Stimulated activated CD8-positive, alpha-beta memory T cell treated with anti-CD3 and anti-CD28 coated beads, Interleukin-7, amount 100 ng/mL, for 48 hours (primary cell): ENCODE results near the gene ZFHX3.

Experiments used
- DNase-seq, 2 donors: peaks; one replicate each; pipeline ENCODE4 v3.0.0-alpha.2; 2020; ENCODE audit warnings: low read depth in 1 of 2; ENCODE audit errors: extremely low read depth in 1 of 2

The ZFHX3 gene

DNA sequence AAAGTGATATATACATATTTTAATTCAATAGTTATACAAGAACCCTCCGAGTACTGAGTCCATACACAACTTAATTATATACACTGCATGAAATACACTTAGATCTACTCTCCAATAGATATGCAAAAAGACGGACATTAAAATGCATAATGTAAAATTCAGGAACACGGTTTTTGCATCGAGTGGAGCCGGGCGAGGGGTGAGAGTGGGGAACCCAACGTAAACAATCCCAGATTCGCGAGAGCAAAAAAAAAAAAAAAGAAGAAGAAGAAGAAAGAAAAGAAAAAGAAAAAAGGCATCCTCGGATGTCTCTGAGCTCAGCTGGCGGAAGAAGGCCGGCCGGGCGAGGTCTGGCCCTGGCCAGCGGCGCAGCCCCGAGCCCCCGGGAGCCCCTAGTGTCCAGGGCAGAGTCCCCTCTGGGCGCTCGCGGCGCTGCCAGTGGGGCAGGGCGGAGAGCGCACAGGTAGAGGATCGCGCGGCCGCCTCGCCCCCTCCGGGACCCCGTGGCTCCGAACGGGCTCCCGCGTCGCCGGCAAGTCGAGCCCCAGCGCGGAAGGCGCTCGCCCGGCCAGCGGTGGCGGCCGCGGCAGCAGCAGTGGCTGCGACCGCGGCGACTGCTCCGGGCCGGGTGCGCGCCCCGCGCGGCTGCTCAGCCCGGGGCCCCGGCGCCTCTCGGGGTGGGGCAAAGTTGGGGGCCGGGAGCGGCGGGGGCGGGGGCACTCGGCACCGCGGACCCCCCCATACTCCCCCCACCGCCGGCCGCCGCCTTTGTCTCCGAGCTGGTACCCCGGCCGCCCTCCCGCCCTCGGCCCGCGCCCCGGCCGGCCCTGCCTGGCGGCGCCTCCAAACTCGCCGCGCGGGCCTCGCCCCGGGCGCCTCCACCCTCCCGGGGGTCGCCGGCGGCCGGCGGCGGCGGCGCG, 9.6 kb upstream of the ZFHX3 start:
- no peak for DNase-seq

- no peak for DNase-seq
Measured at GRCh38 chr16:73056921-73057290, 9.0 kb upstream of the ZFHX3 start.

DNA sequence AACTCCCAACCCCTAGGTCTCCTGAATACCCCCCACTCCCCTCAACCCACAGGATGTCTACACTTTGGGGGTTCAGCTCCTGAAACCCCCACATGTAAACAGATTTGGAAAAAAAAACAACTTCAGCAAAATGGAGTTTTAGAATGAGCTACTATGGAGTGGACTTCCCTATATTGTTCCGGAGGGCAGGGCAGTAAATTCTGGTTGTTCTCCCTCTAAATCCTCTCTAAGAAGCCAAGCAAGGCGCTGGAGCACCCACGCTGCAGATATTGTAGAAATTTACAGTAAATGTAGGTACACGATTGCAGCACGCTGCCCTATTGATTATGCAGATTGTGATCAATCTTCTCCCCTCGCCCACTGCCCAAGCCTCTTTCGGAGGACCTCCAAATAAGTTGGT, 8.5 kb upstream of the ZFHX3 start:
- DNase-seq, result no peak

DNA sequence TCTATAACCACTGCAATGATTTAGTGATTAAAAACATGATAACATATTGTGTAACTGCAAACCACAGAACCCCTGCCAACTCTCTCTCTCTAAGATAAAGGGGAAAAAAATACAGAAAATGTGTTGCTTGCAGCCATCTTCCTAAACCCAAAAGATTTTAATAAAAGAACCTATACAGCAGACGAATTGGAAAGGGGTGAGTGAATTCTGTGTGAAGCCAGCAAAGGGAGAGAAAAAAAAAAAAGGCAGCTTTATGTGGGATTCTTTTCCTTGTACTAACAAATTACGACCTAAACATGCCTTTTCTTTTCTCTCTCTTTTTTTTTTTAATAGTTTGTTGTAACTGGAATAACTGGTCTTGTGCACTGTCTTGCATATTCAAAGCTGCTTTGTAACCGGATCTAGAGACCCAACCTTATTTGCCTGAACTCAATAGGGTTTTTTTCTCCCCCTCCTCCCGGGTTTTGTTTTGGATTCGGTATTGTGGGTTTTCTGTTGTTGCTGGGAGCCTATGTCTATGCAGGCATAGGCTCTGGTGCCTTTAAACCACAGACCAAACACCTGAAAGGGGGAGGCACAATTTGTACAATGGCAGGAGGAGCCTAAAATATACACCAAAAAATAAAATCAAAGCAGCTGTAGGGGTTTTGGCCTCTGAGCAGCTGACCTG, 7.0 kb upstream of the ZFHX3 start:
- no peak for DNase-seq

DNA sequence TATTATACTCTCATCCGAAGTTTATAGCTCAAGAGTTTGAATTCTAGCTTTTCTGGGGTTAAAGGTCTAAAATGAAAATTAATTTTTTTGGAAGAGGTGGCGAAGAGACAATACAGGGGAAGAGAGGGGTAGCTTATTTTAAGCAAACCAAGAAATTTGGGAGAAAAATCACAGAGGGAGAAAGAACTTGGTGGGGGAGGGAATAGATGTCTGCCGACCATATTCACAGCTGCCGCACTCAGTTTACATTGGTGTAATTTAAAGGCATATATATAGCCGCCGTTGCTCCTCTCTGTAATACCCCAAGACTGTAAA, 6.5 kb upstream of the ZFHX3 start:
- no peak for DNase-seq

DNA sequence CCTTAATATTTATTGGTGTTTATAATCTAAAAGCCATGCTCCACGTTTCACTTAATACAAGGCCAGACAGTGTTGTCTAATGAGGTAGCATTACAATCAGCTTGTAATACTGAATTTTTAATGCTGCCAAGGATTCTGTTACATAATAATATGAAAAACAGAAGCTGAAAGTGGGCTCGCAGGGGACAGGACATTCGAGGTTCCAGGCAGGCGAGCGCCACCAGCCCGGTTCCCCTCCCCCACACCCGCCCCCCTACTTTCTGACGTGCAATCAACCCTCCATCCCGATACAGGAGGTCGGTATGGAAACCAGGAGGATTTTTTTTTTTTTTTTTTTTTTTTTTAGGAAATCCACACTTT, 6.2 kb upstream of the ZFHX3 start:
- DNase-seq, result no peak

DNA sequence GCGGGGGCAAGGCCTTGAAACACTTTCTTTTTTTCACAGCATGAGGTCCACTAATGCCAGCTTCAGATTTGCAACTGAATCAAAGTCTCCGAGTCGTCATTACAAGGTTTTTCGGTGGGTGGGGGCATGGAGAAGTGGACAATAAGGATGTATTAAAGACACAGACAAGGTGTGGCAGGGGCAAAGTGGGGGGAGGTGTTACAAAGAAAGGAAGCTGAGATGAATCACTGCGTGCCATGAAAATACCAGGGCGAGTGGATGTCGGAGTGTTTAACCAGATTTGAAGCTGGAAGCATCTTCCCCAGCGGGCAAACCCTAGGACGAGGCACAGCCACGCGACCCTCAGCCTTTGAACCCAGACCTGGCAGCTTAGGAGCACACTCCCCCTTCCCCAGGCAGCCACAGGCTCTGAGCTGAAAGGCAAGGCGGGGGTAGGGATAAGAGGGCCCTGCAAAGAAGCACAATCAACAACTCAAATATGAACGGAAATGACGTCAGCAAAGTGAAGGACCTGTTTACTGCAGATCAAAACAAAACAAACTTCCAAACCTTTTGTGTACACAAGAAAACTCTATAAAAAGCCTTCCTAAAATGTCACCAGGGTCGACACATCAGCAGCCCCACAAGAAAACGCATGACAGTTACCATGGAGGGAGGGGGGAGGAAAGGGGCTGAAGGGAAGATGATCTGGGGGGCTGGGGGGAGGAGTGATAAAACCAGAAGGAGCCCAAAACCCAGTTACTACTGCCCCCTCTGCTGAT, 5.6 kb upstream of the ZFHX3 start:
- DNase-seq, result no peak

- DNase-seq, result no peak
Measured at GRCh38 chr16:73053038-73053363, 5.1 kb upstream of the ZFHX3 start.

DNA sequence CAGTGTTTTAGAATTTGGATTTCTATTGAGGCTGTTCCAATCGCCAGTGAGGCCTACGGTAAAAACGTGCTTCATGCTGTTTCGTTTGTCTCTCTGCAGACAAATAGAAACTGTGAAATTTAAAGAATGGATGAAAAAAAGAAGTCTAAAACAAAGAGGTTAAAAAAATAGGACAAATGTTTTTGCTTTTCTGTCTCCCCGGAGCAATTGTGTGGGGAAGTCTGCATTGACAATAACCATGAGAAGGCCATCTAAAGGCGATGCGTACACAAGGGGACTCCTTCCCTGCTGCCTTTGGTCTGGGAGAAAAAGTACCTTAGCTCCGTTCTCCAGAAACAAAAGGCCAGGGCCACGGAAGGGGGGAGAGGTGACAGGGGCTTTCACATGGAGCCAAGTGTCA, 4.6 kb upstream of the ZFHX3 start:
- DNase-seq, result no peak

GRCh38 chr16:73051961-73052360, 4.0 kb upstream of the ZFHX3 start:
- no peak for DNase-seq

- no peak for DNase-seq
Measured at GRCh38 chr16:73051226-73051625, 3.3 kb upstream of the ZFHX3 start.

GRCh38 chr16:73050201-73051099, 2.5 kb upstream of the ZFHX3 start:
- no peak for DNase-seq

GRCh38 chr16:73049511-73049910, 1.6 kb upstream of the ZFHX3 start:
- DNase-seq, result no peak

DNA sequence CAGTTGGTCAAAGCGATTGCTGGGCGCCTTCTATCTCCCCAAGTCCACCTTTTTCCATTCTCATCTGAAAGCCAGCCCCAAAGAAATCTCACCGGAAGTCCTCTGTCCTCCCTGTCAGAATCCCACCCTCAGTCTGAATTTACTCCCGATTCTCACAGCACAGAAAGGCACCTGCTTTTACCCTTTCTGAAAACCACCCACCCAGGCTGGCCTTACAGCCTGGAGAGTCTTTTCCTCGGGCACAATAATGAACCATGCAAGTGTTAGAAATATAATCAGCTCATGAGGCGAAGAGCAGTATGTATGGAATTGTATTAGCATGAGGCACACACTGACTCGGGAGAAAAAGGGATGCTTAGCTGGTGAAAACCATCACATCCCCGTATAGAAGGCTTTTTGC, 1.2 kb upstream of the ZFHX3 start:
- no peak for DNase-seq

GRCh38 chr16:73048292-73049080, 558 bp upstream of the ZFHX3 start:
- no peak for DNase-seq

GRCh38 chr16:73047221-73047535, 750 bp downstream of the ZFHX3 start:
- no peak for DNase-seq

- DNase-seq, result no peak
Measured at GRCh38 chr16:73046849-73047214, 1.1 kb downstream of the ZFHX3 start.

DNA sequence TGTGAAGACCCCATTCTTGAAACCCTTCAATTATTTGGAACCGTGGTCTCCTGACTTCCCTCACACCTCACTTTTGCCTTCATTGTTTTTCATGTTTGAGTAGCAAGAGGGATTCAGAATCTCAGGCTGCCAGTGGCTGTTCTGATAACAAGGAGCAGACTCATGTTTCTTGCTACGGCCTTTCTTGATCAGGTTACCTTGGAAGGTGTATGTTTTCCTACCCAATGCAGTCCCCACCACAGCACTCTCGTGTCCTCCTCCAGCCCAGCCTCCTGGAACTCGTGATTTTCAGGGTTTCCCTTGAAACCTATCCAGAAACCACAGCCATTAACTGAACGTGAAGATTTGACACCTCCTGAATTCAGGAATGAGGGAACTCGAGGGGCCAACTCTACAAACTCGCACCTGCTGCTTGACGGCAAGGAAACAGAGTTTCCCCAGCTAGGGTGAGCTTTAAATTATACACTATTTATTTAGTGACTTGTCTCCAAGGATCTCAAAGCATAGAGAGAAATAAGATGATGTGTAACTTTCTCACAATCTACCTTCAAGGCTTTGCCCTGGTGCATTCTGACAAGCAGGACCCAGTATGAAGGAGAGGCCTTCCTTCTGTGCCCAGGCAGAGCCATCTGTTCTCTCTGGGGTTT, 1.6 kb downstream of the ZFHX3 start:
- no peak for DNase-seq

GRCh38 chr16:73043828-73044467, 4.0 kb downstream of the ZFHX3 start:
- DNase-seq, result no peak

DNA sequence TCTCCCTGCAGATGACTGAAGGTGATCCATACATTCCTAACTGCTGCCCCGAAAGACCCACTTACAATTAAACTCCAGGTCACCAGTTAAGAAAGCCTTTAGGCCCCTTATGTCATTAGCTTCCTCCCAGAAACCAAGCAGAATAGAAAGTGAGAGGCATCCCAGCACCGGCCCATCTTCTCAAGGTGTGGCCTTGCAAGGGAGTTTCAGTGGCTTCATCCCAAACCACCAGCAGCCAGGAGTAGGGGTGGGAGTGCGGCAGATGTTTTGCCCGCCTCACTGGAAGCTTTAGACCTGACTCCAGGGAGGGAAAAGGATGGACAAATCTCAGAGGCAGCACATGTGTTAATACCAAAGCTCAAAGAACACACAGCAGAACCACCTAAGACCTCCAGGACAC, 5.1 kb downstream of the ZFHX3 start:
- no peak for DNase-seq
